Uterus (tissue), 2 donors: Measurements from ENCODE around the gene PIN4.

Experiments used
- CTCF ChIP-seq, 4 experiments: fragments of 200-600 bp in 2 of 4; fragments of 450-650 bp in 2 of 4; sonication (generic) in 2 of 4; IDR thresholded peaks; one replicate each; pipeline ENCODE4 v1.5.1; 2016 to 2019; ENCODE audit warnings: antibody characterized with exemption in 4 of 4, mild to moderate bottlenecking in 2 of 4, moderate library complexity in 1 of 4
- POLR2A ChIP-seq, 2 donors: fragments of 450-650 bp; IDR thresholded peaks; one replicate each; pipeline ENCODE4 v1.6.1; 2016; ENCODE audit warnings: antibody characterized with exemption in 2 of 2, mild to moderate bottlenecking in 1 of 2, moderate library complexity in 1 of 2

DNA sequence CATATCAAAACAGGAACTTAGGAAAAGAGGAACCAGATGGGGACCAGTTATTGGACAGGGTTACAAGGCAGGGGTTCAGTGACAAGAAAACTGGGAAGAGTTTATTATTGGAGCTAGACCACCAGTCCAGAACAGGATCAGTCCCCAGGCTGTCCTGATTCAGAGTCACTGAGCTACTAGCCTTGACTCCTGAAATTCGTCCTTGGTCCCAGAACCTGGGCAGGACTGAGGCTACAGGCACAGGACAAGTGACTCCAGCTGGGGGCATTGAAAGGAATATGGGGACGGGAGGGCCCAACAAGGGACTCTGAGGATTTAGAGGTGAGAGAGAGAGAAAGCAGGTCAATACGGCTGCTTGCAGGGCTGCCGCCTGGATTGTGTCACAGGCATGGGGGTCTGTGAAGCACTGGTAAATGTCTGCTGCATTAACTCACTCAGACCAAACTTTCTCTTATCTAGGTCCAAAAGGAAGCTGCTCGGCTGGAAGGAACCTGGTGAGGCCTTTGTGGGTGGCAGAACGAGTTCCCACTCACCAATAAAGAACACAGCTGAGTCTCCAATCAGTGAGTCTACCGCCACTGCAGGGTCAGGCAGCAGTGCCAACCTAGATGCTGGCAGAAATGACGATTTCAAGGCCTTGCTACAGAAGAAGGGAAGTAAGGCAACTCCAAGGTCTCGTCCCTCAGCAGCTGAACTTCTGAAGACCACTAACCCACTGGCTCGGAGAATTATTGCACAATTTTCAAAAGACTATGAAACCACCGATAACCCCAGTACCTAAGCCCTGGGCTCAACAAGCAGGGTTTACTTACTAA, 38.6 kb upstream of the PIN4 start:
- no peak for TF ChIP-seq CTCF (IDR thresholded peaks at IDR 0.05)
- no peak for TF ChIP-seq POLR2A (IDR thresholded peaks at IDR 0.05)
